Neural cell (in vitro differentiated cells): ENCODE measurements around the gene OLFM4. TPM values are rescaled to one million over a fixed set of nuclear protein-coding genes. Genes with fewer than 3 reads are reported as not detected.

Experiments used
- H2AFZ ChIP-seq: fragments of 200-600, 300-800 bp; sonication (generic), shearing (Covaris generic); 2 replicates; pipeline ENCODE4 v1.6.0; 2014; ENCODE audit warnings: low read depth, mild to moderate bottlenecking, antibody characterized with exemption, low read length, moderate library complexity
- H3F3A ChIP-seq: fragments of 200-600 bp; shearing (Covaris generic); 2 replicates; pipeline ENCODE4 v1.6.1; 2016; ENCODE audit warnings: mild to moderate bottlenecking, moderate library complexity, mixed read lengths, antibody characterized with exemption, low read length; ENCODE audit not compliant: insufficient read depth, poor library complexity, severe bottlenecking
- H3K27ac ChIP-seq: fragments of 200-600, 300-800 bp; sonication (generic), shearing (Covaris generic); 2 replicates; pipeline ENCODE4 v1.5.1; 2014; ENCODE audit warnings: mild to moderate bottlenecking, low read length, moderate library complexity
- H3K27me3 ChIP-seq: fragments of 300-800, 200-600 bp; sonication (generic), shearing (Covaris generic); 2 replicates; pipeline ENCODE4 v1.6.0; 2014; ENCODE audit warnings: mild to moderate bottlenecking, low read depth, low read length, moderate library complexity; ENCODE audit not compliant: insufficient read depth
- H3K36me3 ChIP-seq: fragments of 300-800, 200-600 bp; sonication (generic), shearing (Covaris generic); 2 replicates; pipeline ENCODE4 v1.5.1; 2014; ENCODE audit warnings: mild to moderate bottlenecking, antibody characterized with exemption, low read length, moderate library complexity; ENCODE audit not compliant: insufficient read depth
- H3K4me2 ChIP-seq: fragments of 300-800, 200-600 bp; sonication (generic), shearing (Covaris generic); 2 replicates; pipeline ENCODE4 v1.6.0; 2014; ENCODE audit warnings: mild to moderate bottlenecking, low read length
- H3K4me3 ChIP-seq: fragments of 300-800, 200-600 bp; sonication (generic), shearing (Covaris generic); 2 replicates; pipeline ENCODE4 v1.5.1; 2014; ENCODE audit warnings: mild to moderate bottlenecking, low read length, moderate library complexity
- H3K79me2 ChIP-seq: fragments of 200-600 bp; shearing (Covaris generic); replicated peaks from 2 replicates; pipeline ENCODE4 v1.6.0; 2014; ENCODE audit warnings: mild to moderate bottlenecking, low read length, moderate library complexity; ENCODE audit not compliant: insufficient read depth
- H3K9ac ChIP-seq: fragments of 300-800, 200-600 bp; sonication (generic), shearing (Covaris generic); 2 replicates; pipeline ENCODE4 v1.6.1; 2016; ENCODE audit warnings: mild to moderate bottlenecking, low read length, mixed read lengths
- H3K9me2 ChIP-seq: fragments of 200-600 bp; shearing (Covaris generic); 2 replicates; pipeline ENCODE4 v1.6.1; 2016; ENCODE audit warnings: mild to moderate bottlenecking, low read length, mixed read lengths; ENCODE audit not compliant: insufficient read depth
- H3K9me3 ChIP-seq: fragments of 200-600, 300-800 bp; sonication (generic), shearing (Covaris generic); 2 replicates; pipeline ENCODE4 v1.6.1; 2016; ENCODE audit warnings: mild to moderate bottlenecking, mixed run types, low read length, moderate library complexity, mixed read lengths
- H4K20me1 ChIP-seq: fragments of 200-600 bp; shearing (Covaris generic); 2 replicates; pipeline ENCODE4 v1.6.1; 2016; ENCODE audit warnings: mild to moderate bottlenecking, mixed run types; ENCODE audit not compliant: insufficient read depth
- EP300 ChIP-seq: fragments of 450-650 bp; conservative IDR thresholded peaks from 2 replicates; pipeline ENCODE4 v1.6.1; 2014; ENCODE audit warnings: antibody characterized with exemption, mild to moderate bottlenecking, moderate library complexity; ENCODE audit not compliant: poor library complexity, severe bottlenecking
- EZH2 ChIP-seq: fragments of 200-600, 300-800 bp; shearing (Covaris generic), sonication (generic); IDR thresholded peaks from 2 replicates; pipeline ENCODE4 v1.6.1; 2014; ENCODE audit warnings: antibody characterized with exemption, low read length, borderline replicate concordance, mild to moderate bottlenecking; ENCODE audit not compliant: insufficient read depth, poor library complexity, severe bottlenecking
- MXI1 ChIP-seq: fragments of 450-650 bp; conservative IDR thresholded peaks from 2 replicates; pipeline ENCODE4 v1.6.1; 2014; ENCODE audit warnings: antibody characterized with exemption, mild to moderate bottlenecking; ENCODE audit not compliant: poor library complexity, severe bottlenecking
- POLR2AphosphoS5 ChIP-seq: IDR thresholded peaks from 2 replicates; pipeline ENCODE4 v1.6.1; 2012
- RAD21 ChIP-seq: fragments of 450-650 bp; conservative IDR thresholded peaks from 2 replicates; pipeline ENCODE4 v1.6.1; 2014; ENCODE audit warnings: antibody characterized with exemption, mild to moderate bottlenecking, moderate library complexity
- SMC3 ChIP-seq: fragments of 450-650 bp; conservative IDR thresholded peaks from 2 replicates; pipeline ENCODE4 v1.6.1; 2014; ENCODE audit warnings: antibody characterized with exemption, mild to moderate bottlenecking, moderate library complexity; ENCODE audit not compliant: poor library complexity
- TAF1 ChIP-seq: IDR thresholded peaks from 2 replicates; pipeline ENCODE4 v1.6.1; 2012; ENCODE audit warnings: low read depth
- polyA plus RNA-seq: library from polyadenylated mRNA; depleted of rRNA; stranded (reverse); fragments of >200 nt; gene quantifications from 2 replicates; pipeline ENCODE4 v1.2.3, GENCODE V29; 2014
- TF ChIP-seq, protein P1 (sequence below): IDR thresholded peaks from 2 replicates; pipeline ENCODE4 v1.6.1; 2012; ENCODE audit warnings: borderline replicate concordance
- TF ChIP-seq, protein P2 (sequence below): fragments of 450-650 bp; IDR thresholded peaks from 2 replicates; pipeline ENCODE4 v1.5.1; 2014; ENCODE audit warnings: antibody characterized with exemption, mild to moderate bottlenecking, moderate library complexity; ENCODE audit not compliant: poor library complexity, severe bottlenecking

The OLFM4 gene
- polyA plus RNA-seq, 1 donor from 2014 or later: 0.46 TPM

DNA sequence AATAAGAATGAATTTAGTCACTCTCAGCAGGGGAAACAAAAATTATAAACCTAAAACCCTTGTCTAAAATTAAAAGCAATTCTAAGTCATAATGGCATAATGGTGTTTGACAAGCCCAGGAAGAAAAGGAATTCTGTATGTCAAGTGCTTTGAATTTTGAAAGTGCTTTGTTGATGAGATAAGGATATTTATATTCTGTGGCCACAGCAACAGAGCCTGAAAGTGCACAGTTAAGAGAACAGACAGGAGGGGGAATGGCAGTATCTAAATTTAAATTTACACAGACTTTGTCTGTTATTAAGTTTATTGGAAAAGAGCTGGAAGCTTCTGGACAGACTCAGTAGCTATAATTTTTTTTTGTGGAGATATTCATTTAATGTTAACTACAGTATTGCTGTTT lies 69.8 kb downstream of the OLFM4 start:
- Histone ChIP-seq H3K36me3 (no peaks in the 10 kb centered on the region), H2AFZ (no peak overlapping the region), H3K79me2 (no peaks in the 10 kb centered on the region), H3K4me3 (no peak overlapping the region), H3F3A (no peaks in the 10 kb centered on the region), H3K4me2 (no peak overlapping the region), H3K27ac (no peak overlapping the region), H3K9me3 (no peaks in the 10 kb centered on the region), H3K9ac (no peak overlapping the region), H4K20me1 (no peaks in the 10 kb centered on the region), H3K27me3 (no peaks in the 10 kb centered on the region), H3K9me2 (no peaks in the 10 kb centered on the region)
- no peak for TF ChIP-seq SMC3
- no peak for TF ChIP-seq RAD21
- TF ChIP-seq, protein P1, sequence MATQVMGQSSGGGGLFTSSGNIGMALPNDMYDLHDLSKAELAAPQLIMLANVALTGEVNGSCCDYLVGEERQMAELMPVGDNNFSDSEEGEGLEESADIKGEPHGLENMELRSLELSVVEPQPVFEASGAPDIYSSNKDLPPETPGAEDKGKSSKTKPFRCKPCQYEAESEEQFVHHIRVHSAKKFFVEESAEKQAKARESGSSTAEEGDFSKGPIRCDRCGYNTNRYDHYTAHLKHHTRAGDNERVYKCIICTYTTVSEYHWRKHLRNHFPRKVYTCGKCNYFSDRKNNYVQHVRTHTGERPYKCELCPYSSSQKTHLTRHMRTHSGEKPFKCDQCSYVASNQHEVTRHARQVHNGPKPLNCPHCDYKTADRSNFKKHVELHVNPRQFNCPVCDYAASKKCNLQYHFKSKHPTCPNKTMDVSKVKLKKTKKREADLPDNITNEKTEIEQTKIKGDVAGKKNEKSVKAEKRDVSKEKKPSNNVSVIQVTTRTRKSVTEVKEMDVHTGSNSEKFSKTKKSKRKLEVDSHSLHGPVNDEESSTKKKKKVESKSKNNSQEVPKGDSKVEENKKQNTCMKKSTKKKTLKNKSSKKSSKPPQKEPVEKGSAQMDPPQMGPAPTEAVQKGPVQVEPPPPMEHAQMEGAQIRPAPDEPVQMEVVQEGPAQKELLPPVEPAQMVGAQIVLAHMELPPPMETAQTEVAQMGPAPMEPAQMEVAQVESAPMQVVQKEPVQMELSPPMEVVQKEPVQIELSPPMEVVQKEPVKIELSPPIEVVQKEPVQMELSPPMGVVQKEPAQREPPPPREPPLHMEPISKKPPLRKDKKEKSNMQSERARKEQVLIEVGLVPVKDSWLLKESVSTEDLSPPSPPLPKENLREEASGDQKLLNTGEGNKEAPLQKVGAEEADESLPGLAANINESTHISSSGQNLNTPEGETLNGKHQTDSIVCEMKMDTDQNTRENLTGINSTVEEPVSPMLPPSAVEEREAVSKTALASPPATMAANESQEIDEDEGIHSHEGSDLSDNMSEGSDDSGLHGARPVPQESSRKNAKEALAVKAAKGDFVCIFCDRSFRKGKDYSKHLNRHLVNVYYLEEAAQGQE: no peak
- TF ChIP-seq EZH2: no peak
- no peak for TF ChIP-seq MXI1
- no peak for TF ChIP-seq TAF1
- TF ChIP-seq, protein P2, sequence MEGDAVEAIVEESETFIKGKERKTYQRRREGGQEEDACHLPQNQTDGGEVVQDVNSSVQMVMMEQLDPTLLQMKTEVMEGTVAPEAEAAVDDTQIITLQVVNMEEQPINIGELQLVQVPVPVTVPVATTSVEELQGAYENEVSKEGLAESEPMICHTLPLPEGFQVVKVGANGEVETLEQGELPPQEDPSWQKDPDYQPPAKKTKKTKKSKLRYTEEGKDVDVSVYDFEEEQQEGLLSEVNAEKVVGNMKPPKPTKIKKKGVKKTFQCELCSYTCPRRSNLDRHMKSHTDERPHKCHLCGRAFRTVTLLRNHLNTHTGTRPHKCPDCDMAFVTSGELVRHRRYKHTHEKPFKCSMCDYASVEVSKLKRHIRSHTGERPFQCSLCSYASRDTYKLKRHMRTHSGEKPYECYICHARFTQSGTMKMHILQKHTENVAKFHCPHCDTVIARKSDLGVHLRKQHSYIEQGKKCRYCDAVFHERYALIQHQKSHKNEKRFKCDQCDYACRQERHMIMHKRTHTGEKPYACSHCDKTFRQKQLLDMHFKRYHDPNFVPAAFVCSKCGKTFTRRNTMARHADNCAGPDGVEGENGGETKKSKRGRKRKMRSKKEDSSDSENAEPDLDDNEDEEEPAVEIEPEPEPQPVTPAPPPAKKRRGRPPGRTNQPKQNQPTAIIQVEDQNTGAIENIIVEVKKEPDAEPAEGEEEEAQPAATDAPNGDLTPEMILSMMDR: no peak
- TF ChIP-seq POLR2AphosphoS5: no peak
- no peak for TF ChIP-seq EP300

DNA sequence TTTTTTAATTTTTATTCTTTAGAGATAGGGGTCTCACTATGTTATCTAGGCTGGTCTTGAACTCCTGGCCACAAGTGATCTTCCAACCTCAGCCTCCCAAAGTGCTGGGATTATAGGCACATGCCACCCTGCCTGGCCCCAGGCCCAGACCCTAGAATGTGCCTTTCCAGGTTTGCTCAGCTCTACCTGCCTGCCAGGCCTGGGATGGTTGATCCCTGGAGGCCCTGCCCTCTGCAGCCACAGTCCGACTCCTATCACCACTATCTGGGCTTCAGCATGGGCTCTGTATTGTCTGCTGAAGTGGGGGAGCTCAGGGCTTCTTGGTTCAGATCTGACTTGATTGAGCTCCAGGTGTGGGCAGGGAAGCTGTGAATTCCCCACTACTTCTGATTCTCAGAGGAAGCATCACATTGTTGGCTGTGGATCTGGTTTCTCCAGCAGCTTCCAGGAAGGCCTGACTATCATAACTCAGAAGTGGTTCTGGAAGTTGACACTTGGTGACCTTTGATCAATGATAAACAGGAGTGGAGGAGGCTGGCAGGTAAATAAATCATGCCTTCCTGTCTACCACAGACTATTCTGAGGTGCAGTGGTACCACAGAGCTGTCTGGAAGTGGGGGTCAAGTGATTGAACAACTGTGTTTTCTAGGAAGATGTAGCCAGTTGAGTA lies 71.9 kb downstream of the OLFM4 start:
- Histone ChIP-seq H2AFZ (no peak overlapping the region), H4K20me1 (no peaks in the 10 kb centered on the region), H3K27me3 (no peaks in the 10 kb centered on the region), H3K9ac (no peak overlapping the region), H3K79me2 (no peaks in the 10 kb centered on the region), H3K9me3 (no peaks in the 10 kb centered on the region), H3F3A (no peaks in the 10 kb centered on the region), H3K4me2 (no peak overlapping the region), H3K27ac (no peak overlapping the region), H3K4me3 (no peak overlapping the region), H3K9me2 (no peaks in the 10 kb centered on the region), H3K36me3 (no peaks in the 10 kb centered on the region)
- TF ChIP-seq POLR2AphosphoS5 (no peak), MXI1 (no peak), SMC3 (no peak), TAF1 (no peak), RAD21 (no peak), EP300 (no peak), EZH2 (no peak)
- TF ChIP-seq, protein P1: no peak
- TF ChIP-seq, protein P2: no peak
